ENCODE results near the gene MNT. TPM values are rescaled to one million over a fixed set of nuclear protein-coding genes. Genes with fewer than 3 reads are reported as not detected.

Gene MNT
- polyA plus RNA-seq, 1 donor (not counting 4 experiments of a cell fraction or from before 2014, with no cell fraction given), result 2.0 TPM

- no peak overlapping the region for H3K27ac ChIP-seq (ENCODE audit: control insufficient read depth, insufficient read depth, low read length)
- H3K9ac ChIP-seq (ENCODE audit: control insufficient read depth, extremely low read depth, insufficient read depth, low read length), result no peak overlapping the region
- dilution Hi-C loops (cut with MboI; ENCODE audit: extremely low pct_ligation_motif_present, low sequenced_read_pairs), result no loop called here
- H4K20me1 ChIP-seq (ENCODE audit: control insufficient read depth, extremely low read depth, insufficient read depth, low read length), result no peaks in the 10 kb centered on the region
- no peaks in the 10 kb centered on the region for H3K9me3 ChIP-seq (ENCODE audit: control insufficient read depth, low read depth, low read length)
- no peak for DNase-seq (ENCODE audit: low read depth, low spot score)
- H3K27me3 ChIP-seq (ENCODE audit: control insufficient read depth, extremely low read depth, insufficient read depth, low read length), result no peaks in the 10 kb centered on the region
- peaks cover 11 to 25% of the 10 kb centered on the region in 2 experiments for H3K36me3 ChIP-seq (ENCODE audit: control insufficient read depth in 2 of 2, extremely low read depth in 1 of 2, insufficient read depth in 2 of 2, low read length in 2 of 2)
- no peak for TF ChIP-seq CTCF (optimal IDR thresholded peaks at IDR 0.05 in 1 of 3, IDR thresholded peaks at IDR 0.05 in 1 of 3, conservative IDR thresholded peaks at IDR 0.05 in 1 of 3; ENCODE audit: extremely low read depth in 1 of 3, insufficient read depth in 2 of 3, low read length in 3 of 3)
- no peak for TF ChIP-seq EZH2 (IDR thresholded peaks at IDR 0.05; ENCODE audit: low read length)
- FAIRE-seq, result no peak
- H3K4me2 ChIP-seq (ENCODE audit: control insufficient read depth, extremely low read depth, insufficient read depth, low read depth, low read length), result no peak overlapping the region
- no peak overlapping the region for H2AFZ ChIP-seq (ENCODE audit: control insufficient read depth, low read length)
- H3K79me2 ChIP-seq (ENCODE audit: control insufficient read depth, insufficient read depth, low read length), result no peaks in the 10 kb centered on the region
- H3K4me3 ChIP-seq (ENCODE audit: control insufficient read depth in 2 of 3, extremely low read depth in 1 of 3, insufficient read depth in 2 of 3, low read depth in 1 of 3, low read length in 3 of 3), result no peak overlapping the region
- H3K4me1 ChIP-seq (ENCODE audit: control insufficient read depth, extremely low read depth, insufficient read depth, low read length), result peaks cover 6% of the 10 kb centered on the region
- H3K9me1 ChIP-seq (ENCODE audit: control insufficient read depth, extremely low read depth, insufficient read depth, low read length), result no peaks in the 10 kb centered on the region
Observed at GRCh38 chr17:2387086-2388019, 13.5 kb downstream of the MNT start.

- FAIRE-seq (no peak), DNase-seq (ENCODE audit: low read depth, low spot score) (no peak)
- Histone ChIP-seq H3K9me1 (ENCODE audit: control insufficient read depth, extremely low read depth, insufficient read depth, low read length) (no peaks in the 10 kb centered on the region), H3K36me3 (ENCODE audit: control insufficient read depth in 2 of 2, extremely low read depth in 1 of 2, insufficient read depth in 2 of 2, low read length in 2 of 2) (peaks cover 12 to 25% of the 10 kb centered on the region in 2 experiments), H3K79me2 (ENCODE audit: control insufficient read depth, insufficient read depth, low read length) (no peaks in the 10 kb centered on the region), H3K4me3 (ENCODE audit: control insufficient read depth in 2 of 3, extremely low read depth in 1 of 3, insufficient read depth in 2 of 3, low read depth in 1 of 3, low read length in 3 of 3) (no peak overlapping the region), H2AFZ (ENCODE audit: control insufficient read depth, low read length) (no peak overlapping the region), H3K4me2 (ENCODE audit: control insufficient read depth, extremely low read depth, insufficient read depth, low read depth, low read length) (no peak overlapping the region), H3K9me3 (ENCODE audit: control insufficient read depth, low read depth, low read length) (no peaks in the 10 kb centered on the region), H3K9ac (ENCODE audit: control insufficient read depth, extremely low read depth, insufficient read depth, low read length) (no peak overlapping the region), H3K4me1 (ENCODE audit: control insufficient read depth, extremely low read depth, insufficient read depth, low read length) (peaks cover 2% of the 10 kb centered on the region), H4K20me1 (ENCODE audit: control insufficient read depth, extremely low read depth, insufficient read depth, low read length) (no peaks in the 10 kb centered on the region), H3K27ac (ENCODE audit: control insufficient read depth, insufficient read depth, low read length) (no peak overlapping the region), H3K27me3 (ENCODE audit: control insufficient read depth, extremely low read depth, insufficient read depth, low read length) (no peaks in the 10 kb centered on the region)
- dilution Hi-C loops (cut with MboI; ENCODE audit: extremely low pct_ligation_motif_present, low sequenced_read_pairs), result no loop called here
- no peak for TF ChIP-seq CTCF (optimal IDR thresholded peaks at IDR 0.05 in 1 of 3, IDR thresholded peaks at IDR 0.05 in 1 of 3, conservative IDR thresholded peaks at IDR 0.05 in 1 of 3; ENCODE audit: extremely low read depth in 1 of 3, insufficient read depth in 2 of 3, low read length in 3 of 3)
- no peak for TF ChIP-seq EZH2 (IDR thresholded peaks at IDR 0.05; ENCODE audit: low read length)
Observed at GRCh38 chr17:2386400-2387085, 14.3 kb downstream of the MNT start.

Measured in keratinocyte (primary cell).